Neural crest cell (in vitro differentiated cells): ENCODE measurements around the gene CD37. TPM values are rescaled to one million over a fixed set of nuclear protein-coding genes. Genes with fewer than 3 reads are reported as not detected.
"Not testable (repeated sequence)": the region's sequence is repeated elsewhere in the genome, so short reads cannot be mapped to it uniquely, and the experiment has no call there.

Source experiments
- DNase-seq: peaks from one replicate; pipeline ENCODE4 v3.0.0; 2021; ENCODE audit warnings: low read depth, mixed read lengths, low spot score
- H3K27ac Mint-ChIP-seq: one replicate; pipeline ENCODE4 v1.8.0; 2021; ENCODE audit warnings: mild to moderate bottlenecking, mixed read lengths; ENCODE audit not compliant: unreplicated experiment
- H3K27me3 Mint-ChIP-seq: 2 replicates; pipeline ENCODE4 v1.8.0; 2021; ENCODE audit warnings: low read depth, mild to moderate bottlenecking, mixed read lengths
- H3K36me3 Mint-ChIP-seq: 2 replicates; pipeline ENCODE4 v1.8.0; 2021; ENCODE audit warnings: low read depth, mild to moderate bottlenecking, mixed read lengths
- H3K4me1 Mint-ChIP-seq: 2 replicates; pipeline ENCODE4 v1.8.0; 2021; ENCODE audit warnings: mixed read lengths
- H3K4me3 Mint-ChIP-seq: one replicate; pipeline ENCODE4 v1.8.0; 2021; ENCODE audit warnings: mild to moderate bottlenecking, mixed read lengths
- H3K9me3 Mint-ChIP-seq: 2 replicates; pipeline ENCODE4 v1.8.0; 2021; ENCODE audit warnings: mixed read lengths
- CTCF ChIP-seq: fragments of 200-600 bp; sonication (generic); conservative IDR thresholded peaks from 2 replicates; pipeline ENCODE4 v1.5.0; 2021; ENCODE audit warnings: antibody characterized with exemption, mild to moderate bottlenecking
- long read RNA-seq: library from polyadenylated mRNA; unstranded; transcript quantifications from one replicate; pipeline ENCODE4 v2.0.0, GENCODE V29; 2020
- total RNA-seq: library from RNA; stranded (reverse); gene quantifications from 2 replicates; pipeline ENCODE4 v1.2.1, GENCODE V29; 2021

Gene CD37
- total RNA-seq: not detected in 2 replicates
- long read RNA-seq: 0 reads

GRCh38 chr19:49335071-49335783 lies at the start of gene CD37:
CD37 (plus strand) TSS chr19:49335406; CDS start chr19:49335541, 135 bp downstream.
- Mint-ChIP-seq H3K4me3 (peak within 1 kb of the TSS; percentile 61), H3K27me3 (peaks cover 24% of the 10 kb centered on the region), H3K36me3 (peaks cover 10% of the 10 kb centered on the region), H3K9me3 (peaks cover under 1% of the 10 kb centered on the region), H3K4me1 (peaks cover 39% of the 10 kb centered on the region), H3K27ac (peak within 1 kb of the TSS; percentile 89)
- TF ChIP-seq CTCF: no peak
- no peak for DNase-seq

- no peak for DNase-seq
- Mint-ChIP-seq H3K36me3 (peaks cover 4% of the 10 kb centered on the region), H3K27me3 (peaks cover 3% of the 10 kb centered on the region), H3K27ac (no peak overlapping the region), H3K9me3 (peaks cover 9% of the 10 kb centered on the region), H3K4me1 (no peaks in the 10 kb centered on the region), H3K4me3 (no peak overlapping the region)
- no peak for TF ChIP-seq CTCF
These were observed 48.0 kb upstream of the CD37 start for GRCh38 chr19:49287141-49287770.

- H3K4me1 Mint-ChIP-seq, H3K9me3 Mint-ChIP-seq, H3K27me3 Mint-ChIP-seq, H3K36me3 Mint-ChIP-seq, H3K27ac Mint-ChIP-seq, DNase-seq, H3K4me3 Mint-ChIP-seq: not testable (repeated sequence)
These were observed 47.0 kb upstream of the CD37 start for GRCh38 chr19:49288205-49288604.

GRCh38 chr19:49289286-49289685 lies 45.9 kb upstream of the CD37 start:
- not testable (repeated sequence) for H3K4me1 Mint-ChIP-seq, H3K4me3 Mint-ChIP-seq, H3K27me3 Mint-ChIP-seq, H3K36me3 Mint-ChIP-seq, DNase-seq, H3K27ac Mint-ChIP-seq, H3K9me3 Mint-ChIP-seq

- TF ChIP-seq CTCF: no peak
- Mint-ChIP-seq H3K4me3 (no peak overlapping the region), H3K27me3 (peaks cover 3% of the 10 kb centered on the region), H3K27ac (no peak overlapping the region), H3K36me3 (peaks cover 4% of the 10 kb centered on the region), H3K9me3 (peaks cover 9% of the 10 kb centered on the region), H3K4me1 (no peaks in the 10 kb centered on the region)
- no peak for DNase-seq
These were observed 44.7 kb upstream of the CD37 start for GRCh38 chr19:49290517-49290916.

- Mint-ChIP-seq H3K9me3 (no peaks in the 10 kb centered on the region), H3K4me3 (no peak overlapping the region), H3K4me1 (no peaks in the 10 kb centered on the region), H3K27ac (no peak overlapping the region), H3K36me3 (no peaks in the 10 kb centered on the region), H3K27me3 (no peaks in the 10 kb centered on the region)
- DNase-seq: no peak
- no peak for TF ChIP-seq CTCF
These were observed 40.8 kb upstream of the CD37 start for GRCh38 chr19:49294401-49294800.
